EH (cell line): ENCODE measurements around the gene ZNF274.
"Not testable (repeated sequence)": the region's sequence is repeated elsewhere in the genome, so short reads cannot be mapped to it uniquely, and the experiment has no call there.

Experiments
- DNase-seq: peaks from one replicate; pipeline ENCODE4 v3.0.0-alpha.2; 2015; ENCODE audit warnings: low read depth

ZNF274 gene

DNA sequence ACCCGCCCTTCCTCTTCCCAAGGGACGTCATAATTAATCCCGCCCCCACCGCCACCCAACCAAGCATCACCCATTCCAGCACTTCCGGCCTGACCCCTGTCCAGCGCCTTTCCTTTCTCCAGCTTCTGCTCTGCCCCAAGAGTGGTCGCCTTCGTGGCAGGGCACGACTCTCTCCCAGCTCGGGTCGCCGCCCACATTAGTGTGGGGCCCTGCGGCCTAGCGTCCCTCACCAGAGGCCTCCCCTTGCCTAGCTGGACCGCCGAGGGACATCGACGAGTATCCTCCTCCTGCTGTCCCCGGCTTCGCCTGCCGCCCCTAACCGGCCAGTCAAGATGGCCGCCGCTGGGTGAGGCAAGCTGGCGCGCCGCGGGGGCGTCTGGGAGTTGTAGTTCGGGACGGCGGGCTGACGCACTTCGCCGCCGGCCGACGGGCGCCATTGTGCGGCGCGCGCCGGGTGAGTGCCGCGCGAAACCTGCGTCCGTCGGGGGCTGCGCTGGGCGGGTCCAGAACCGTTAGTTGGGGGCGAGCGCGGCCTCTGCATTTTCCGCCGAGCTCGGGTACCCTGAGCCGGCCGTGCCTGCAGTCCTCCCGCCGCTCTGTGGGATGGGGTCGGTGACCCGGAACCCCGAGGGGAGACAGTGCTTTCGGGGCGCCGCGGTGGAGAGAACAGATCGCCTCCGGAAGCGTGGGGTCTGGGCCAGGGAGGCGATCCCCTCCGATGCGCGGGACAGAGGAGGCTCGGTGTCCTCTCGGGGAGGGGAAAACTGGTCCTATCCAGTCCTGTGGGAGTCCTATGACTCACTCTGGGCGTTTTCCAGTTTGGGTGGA, at the start of gene ZNF274:
Gene ZNF274, plus strand, starts transcription at position 73 of the 828 bp plus-strand sequence. CDS start 905 bp downstream, outside the sequence.
- DNase-seq = peak; percentile 92

DNA sequence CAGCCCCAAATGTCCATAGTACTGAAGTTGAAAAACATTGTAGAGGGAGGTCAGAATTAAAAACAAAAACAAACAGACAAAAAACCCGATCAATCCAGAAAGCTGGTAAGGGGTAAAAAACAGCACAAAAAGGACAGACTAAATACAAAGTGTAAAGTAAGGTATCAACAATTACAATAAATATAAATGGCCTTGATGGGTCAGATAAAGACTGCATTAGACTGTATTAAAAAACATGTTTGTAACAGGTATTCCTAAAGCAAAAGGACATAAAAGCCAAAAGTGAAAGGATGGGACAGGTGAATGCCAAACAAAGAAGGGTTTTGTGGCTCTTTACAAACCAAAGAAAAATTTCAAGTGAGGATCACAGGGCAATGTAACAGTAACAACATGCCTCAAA, 48.6 kb upstream of the ZNF274 start:
- no peak for DNase-seq

DNA sequence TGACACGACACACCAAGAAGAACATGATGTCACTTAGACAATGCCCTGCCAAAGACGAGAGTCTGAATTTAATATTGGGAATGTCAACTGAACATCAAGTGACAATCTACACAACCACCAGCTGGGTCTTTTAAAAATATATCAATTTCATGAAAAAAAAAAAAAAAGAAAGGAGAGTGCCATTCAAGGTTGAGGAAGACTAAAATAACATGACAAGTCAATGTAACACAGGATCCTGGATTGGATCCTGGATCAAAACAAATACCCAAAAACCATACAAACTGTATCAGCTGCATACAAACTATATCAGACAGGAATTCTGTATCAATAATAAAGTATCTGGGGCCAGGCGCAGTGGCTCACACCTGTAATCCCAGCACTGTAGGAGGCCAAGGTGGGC, 37.0 kb upstream of the ZNF274 start:
- DNase-seq = no peak

DNA sequence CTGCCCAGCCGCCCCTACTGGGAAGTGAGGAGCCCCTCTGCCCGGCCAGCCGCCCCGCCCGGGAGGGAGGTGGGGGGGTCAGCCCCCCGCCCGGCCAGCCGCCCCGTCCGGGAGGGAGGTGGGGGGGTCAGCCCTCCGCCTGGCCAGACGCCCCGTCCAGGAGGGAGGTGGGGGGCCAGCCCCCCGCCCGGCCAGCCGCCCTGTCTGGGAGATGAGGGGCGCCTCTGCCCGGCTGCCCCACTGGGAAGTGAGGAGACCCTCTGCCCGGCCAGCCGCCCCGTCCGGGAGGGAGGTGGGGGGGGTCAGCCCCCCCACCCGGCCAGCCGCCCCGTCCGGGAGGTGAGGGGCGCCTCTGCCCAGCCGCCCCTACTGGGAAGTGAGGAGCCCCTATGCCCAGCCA, 35.4 kb upstream of the ZNF274 start:
- DNase-seq = not testable (repeated sequence)

DNA sequence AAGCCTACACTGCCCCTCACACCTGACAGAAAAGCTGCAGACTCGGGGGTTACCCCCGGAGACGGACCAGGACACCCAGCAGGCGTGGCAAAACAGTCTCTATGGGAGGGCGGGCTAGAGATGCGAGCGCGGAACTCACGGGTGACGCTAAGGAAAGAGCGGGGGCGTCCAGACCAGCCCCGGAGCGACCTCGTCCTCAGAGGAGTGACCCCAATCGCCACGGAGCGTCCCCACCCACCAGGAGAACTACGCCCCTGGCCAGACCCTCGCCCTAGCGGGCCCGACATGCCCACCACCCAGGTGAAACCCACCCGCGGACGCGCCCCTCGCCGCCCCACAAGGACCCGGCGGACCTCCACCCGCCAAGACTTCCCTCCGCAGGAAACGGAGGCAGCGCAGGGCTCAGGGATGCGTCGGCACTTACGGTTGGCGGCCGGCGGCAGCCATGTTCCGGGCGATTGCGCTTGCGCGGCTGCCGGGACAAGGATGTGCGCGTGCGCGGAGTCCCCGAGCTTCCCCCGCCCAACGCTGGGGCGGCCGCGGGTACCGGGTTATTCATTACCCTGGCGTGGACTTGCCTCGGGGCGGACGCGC, 32.4 kb upstream of the ZNF274 start, which contains the start of gene ZNF329:
Gene ZNF329, minus strand, starts transcription at position 462 of the 594 bp plus-strand sequence. CDS start 21,286 bp downstream, outside the sequence.
- DNase-seq = peak; percentile 84

DNA sequence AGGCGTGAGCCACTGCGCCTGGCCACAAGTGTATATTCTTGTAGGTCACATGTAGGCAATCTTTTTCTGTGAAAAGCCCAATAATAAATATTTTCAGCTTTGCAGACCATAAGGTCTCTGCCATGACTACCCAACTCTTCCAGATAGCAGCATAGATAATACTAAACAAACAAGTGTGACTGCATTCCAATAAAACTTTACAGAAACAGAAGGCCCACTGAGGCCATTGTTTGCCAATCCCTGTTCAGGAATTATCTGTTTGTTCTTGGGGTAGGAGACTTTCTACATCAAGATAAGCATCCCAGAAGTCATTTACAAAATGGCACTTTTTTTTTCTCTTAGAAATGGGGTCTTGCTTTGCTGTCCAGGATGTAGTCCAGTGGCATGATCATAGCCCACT, 29.5 kb upstream of the ZNF274 start:
- DNase-seq = no peak

DNA sequence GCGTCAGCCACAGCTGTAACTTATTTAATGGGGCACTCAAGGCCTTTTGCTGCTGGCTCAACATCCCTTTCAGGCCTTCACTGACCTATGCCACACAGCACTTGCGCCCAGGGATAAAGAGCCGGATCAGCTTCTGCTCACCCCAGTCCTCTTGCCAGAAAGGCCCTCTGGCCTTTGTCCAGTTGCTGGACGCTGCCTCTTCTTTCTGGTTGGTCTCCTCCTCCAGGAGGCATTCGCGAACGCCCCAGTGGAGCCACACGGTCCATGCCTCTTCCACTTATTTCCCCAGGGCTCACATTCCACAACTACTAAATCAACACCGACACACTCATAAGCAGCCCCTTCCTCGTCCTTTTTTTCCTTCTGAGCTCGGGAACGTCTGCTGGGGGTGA, 28.6 kb upstream of the ZNF274 start:
- DNase-seq = peak; percentile 64

DNA sequence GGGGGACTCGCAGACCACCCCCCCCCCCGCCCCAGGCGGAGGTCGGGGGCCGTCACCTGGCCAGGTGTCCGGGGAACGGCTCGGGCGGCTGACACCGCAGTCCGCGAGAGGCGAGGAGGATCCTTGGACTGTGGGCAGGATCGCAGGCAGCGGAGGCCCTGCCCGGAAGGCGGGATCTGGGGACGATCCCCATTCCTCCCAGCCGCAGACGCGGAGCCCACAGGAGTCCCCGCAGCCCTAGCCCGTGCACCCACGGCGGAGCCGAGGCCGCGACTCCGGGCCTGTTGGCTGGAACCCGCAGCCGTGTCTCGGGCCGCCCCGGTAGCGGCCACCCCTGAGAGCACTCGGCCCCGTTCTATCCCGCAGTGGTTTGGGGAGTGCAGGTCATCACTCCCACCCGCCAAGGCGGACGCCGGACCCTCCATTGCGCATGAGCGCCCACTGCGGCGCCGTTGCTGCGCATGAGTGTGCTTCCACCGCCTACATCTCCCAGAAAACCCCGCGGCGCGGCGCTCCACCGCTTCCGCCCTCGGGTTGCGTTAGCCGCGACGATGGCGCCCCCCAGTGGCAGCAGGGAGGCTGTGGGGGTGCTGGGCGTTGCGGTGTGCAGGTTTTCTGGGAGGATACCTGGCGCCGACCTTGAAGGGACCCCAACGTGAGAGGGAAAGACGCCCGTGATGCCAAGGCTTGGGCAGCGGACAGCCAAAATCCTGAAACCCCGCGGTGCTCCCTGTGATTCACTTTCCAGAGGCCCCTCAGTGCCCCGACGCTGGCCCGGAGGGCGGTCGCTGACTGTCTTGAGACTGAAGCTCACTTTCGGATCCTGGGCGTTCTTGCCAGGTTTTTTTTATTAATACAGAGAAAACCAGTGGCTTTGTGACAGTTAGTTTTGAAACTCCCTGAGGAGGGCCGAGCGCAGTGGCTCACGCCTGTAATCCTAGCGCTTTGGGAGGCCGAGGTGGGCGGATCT, 27.9 kb upstream of the ZNF274 start:
- DNase-seq = peak; percentile 94

DNA sequence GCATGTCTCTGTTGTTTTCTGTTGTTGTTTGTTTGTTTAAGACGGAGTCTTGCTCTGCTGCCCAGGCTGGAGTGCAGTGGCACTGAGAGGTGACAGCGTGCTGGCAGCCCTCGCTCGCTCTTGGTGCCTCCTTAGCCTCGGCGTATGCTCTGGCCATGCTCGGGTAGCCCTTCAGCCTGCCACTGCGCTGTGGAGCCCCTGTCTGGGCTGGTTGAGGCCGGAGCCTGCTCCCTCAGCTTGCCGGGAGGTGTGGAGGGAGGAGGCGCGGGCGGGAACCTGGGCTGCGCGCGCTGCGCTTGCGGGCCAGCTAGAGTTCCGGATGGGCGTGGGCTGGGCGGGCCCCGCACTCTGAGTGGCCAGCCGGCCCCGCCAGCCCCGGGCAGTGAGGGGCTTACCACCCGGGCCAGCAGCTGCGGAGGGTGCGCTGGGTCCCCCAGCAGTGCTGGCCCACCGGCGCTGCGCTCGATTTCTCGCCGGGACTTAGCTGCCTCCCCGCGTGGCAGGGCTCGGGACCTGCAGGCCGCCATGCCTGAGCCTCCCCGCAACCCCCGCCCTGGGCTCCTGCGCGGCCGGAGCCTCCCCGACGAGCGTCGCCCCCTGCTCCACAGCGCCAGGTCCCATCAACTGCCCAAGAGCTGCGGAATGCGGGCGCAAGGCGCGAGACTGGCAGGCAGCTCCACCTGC, 25.7 kb upstream of the ZNF274 start:
- DNase-seq = no peak

DNA sequence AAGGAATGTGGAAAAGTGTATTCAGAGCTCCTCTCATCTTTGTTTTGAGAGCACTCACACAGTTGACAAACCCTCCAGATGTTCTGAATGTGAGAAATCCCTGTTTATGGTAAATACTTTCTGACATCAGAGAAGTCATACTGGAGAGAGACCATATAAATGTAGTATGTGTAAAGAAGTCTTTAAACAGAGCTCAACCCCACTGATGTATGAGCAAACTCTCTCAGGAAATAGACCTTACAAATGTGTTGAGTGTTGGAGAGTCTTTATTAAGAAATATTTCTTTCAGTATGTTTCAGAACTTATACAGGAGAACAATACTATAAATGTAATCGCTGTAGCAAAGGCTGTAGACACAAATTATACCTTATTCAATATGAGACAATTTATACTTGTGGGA, 16.6 kb upstream of the ZNF274 start:
- no peak for DNase-seq

DNA sequence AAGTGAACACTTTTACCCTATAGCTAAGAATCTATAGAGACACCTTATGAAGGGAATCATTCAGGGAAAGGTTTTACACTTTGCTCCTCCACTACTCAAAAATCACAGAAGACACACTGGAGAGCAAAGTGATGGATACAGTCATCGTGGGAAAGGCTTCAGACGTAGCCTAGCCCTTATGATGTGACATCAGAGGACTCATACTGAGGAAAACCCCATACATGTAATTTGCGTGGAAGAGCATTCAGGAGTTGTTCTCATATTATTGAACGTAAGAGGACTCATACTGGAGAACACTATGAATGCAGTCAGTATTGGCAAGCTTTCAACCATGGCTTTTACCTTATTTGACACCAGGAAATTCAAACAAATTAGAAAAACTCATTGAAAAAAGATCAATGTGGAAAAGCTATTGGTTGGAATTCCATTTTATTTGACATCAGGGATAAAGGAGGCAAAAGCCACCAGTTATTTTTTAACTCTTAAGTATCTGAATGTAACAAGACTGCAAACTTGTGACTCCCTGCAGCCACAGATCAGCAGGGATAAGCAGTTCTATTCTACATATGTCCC, 16.1 kb upstream of the ZNF274 start:
- DNase-seq = no peak

DNA sequence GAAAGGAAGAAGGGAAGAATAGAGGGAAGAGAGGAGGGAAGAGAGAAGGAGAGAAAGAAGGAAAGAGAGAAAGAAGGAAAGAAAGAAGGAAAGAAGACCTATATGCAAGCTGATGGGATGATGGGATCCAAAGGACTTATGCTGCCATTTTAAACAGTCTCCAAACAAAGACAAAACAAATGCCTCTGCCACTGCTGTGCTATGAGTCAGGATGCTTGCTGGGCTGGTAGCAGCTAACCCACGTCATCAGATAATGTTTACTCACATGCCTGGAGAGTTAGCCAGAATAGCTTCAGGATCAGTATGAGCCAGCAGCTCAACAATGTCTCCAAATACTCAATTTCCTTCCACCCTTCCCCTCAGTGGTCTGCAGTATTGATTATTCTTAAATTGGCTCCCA, 12.0 kb upstream of the ZNF274 start:
- peak; percentile 50 for DNase-seq

DNA sequence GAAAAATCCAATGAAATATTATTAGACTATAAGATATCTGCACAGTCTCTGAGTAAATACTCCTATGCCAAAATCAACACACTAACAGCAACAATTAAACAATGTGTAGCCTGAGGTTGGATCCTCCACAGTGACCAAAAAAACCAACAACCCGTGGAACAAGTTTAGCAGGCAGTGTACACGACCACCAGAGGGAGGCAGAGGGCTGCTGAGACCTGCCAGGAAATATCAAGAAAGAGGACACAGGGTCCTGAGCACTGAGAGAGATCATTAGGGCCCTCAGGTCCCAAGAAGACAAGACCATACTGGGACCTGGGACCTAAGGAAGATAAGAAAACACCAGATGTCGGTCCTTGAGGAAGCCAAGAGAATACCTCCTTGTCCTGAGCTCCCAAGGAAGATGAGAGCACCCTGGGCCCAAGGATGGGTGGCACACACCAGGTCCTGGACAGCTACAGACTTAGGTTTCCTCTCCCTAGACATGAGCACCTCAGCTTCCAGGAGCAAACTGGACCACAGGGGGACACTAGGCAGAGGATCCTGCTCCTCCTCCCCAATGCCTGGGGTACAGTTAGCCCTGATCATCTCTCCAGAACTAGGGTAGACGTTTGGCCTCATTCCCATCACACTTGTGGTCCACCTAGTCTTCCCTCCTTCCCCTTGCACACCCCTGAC, 822 bp upstream of the ZNF274 start:
- DNase-seq = peak; percentile 32

DNA sequence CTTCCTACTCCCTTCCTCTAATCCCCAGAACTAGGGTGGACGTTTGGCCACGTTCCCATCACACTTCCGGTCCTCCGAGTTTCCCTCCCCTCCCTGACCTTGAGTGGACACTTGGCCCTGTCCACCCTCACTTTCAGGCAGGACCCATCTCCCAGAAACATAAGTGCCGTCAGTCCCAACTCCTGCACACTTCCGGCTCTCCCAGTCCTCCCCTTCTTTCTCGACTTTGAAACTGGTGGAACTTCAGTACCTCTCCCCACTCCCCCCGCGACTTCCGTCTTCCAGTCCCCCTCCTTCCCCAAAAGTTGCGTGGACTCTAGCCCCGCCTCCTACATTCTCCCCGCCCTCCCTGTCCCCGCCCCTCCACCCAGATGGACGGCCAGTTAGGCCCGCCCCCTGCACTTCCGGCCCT, 278 bp upstream of the ZNF274 start:
- DNase-seq = no peak

DNA sequence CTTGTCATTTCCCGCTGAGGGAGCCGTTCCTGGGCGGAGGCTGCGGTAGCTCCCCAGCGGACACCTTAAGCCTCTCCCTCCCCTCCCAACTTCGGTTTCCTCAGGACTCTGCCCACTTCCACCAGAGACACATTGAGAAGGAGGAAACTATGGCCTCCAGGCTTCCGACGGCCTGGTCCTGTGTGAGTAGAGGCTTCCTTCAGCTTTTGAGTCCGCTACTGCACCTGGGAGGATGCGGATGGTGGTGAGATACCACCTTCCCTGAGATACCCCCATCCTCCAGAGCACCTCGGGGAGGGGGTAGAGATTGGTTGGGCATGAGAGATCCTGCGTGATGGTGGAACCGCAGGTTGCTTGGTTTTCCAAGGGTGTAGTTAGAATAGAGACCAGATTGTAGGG, 955 bp downstream of the ZNF274 start:
- no peak for DNase-seq

DNA sequence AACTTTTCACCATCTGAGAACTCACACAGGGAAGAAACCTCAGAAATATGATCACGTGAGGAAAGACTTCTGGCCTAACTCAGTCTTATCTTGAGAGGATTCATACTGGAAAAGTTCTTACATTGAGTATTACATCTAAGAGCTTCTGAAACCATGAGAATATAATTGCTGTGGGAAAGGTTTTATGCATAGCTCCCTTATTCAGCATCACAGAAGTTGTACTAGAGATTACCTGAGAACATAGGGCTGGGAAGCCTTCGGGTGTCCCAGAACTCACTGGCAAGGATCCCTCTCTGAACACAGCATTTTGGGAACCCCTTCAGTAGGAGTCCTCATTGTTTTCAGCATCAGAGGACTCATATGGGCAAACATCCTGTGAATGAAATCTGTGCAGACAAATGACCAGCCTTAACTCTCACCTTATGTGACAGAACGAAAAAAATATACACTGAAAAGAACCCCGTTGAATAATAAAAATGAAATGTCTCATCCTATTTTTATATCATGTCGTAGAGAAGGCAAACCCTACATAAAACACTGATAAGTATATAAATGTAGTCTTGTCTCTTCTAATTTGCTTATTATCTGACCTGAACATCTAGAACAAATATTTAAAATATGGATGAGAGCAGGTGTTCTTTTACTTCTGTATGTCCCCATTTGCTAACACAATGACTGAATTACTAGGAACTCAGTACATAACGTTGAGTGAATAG, 14.2 kb downstream of the ZNF274 start:
- peak; percentile 31 for DNase-seq

DNA sequence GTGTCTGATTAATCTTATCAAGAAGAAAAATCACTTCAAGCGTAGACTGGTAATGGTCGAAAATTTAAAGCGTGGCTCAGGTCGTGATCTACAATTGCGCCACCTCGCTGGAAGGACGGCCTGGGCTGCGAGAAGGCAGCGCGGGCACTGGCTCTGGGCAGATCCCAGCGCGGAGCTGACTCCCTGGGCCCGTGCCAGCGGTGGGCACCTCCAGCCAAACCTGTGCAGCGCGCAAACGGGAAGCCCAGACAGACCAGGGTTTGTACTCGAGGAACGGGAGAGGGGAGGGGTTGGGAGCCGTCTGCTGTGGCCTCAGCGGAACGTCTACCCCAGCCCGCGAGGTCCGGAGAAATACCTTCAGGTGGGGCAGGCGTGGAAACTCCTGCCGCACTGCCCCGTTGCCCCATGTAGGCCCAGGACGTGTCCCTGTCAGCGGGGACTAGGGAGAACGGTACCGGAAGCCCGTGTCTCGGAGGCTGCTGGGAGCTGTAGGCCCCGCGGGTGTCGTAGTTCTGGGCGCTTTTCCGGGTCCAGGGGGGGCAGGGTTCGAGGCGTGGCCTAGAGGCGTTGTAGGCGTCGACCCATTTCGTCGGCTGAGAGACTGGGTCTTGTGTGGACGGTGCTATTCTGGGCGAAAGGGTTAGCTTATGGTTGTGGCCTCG, 21.1 kb downstream of the ZNF274 start:
- no peak for DNase-seq

DNA sequence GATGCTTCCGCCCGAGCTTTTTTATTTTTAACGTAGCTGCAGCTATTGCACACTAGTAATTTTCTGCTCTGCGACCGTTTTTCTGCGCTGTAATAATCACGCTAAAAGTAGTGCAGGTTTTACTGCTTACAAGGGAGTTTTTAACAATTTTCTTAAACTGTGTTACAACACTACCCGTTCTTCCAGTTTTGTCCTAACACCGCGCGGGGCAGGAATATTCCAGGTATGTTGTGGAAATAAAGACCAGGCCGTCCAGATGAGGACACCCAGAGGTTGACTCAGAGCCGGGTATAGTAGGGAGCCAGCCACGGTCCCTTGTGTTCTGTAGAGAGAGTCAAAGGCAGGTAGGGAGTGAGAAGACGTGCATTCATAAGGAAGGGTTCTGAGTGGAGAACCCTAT, 21.7 kb downstream of the ZNF274 start:
- DNase-seq = no peak

DNA sequence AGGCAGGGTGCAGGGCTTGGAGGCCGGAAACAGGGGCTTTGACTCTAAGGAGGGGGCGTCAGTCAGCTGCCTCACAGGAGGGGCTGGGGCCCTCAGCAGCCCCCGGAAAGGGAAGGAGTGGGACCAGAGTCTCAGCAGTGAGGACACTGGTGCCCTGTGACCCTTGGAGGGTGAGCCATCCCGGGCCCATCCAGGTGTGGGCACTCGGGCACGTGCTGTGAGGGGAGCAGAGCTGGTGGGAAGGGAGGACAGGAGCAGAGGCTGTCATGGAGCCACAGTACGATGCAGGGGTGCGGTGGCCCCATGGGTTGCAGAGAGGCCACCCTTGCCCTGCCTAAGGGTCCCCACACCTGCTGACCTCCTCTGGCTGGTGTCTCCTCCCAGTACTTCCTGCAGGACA, 26.7 kb downstream of the ZNF274 start:
- no peak for DNase-seq
